ENCODE measurements around the gene LYZL6. TPM values are rescaled to one million over a fixed set of nuclear protein-coding genes. Genes with fewer than 3 reads are reported as not detected.

Gene LYZL6
- total RNA-seq, 1 donor from 2014 or later = not detected

DNA sequence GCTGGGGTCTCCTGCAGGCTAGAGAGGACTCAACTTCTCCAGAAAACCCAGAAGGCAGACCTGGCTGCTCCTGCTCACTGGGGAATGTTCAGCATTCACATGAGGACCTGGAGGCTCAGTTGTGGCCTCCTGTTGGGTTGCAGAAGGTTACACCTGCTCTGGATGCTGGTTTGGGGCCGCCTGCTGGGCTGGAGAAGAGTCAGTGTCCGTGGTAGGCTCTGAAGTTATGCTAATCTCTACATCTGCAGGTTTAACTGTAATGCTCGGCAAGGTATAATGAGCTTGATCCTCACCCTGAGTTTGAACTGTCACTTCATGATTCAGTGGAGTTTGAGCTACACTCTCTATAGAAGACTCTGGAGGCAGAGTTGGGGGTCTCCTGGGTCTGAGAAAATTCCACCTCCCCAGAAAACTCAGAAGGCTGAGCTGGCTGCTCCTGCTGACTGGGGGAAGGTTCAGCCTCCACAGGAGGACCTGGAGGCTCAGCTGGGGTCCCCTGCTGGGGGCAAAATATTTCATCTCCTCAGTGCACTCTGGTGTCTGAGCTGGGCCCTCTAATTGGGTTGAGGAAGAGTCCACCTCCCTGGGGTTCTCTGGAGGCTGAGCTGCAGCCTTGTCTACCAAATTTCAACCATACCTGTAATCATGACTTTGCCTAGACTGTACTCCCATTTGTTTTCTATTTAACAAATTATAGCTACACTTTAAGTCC is 36.4 kb downstream of the LYZL6 start:
- Mint-ChIP-seq H3K4me3 (no peak overlapping the region), H3K4me1 (no peaks in the 10 kb centered on the region), H3K27ac (ENCODE audit: unreplicated experiment) (no peak overlapping the region), H3K9me3 (peaks cover 14% of the 10 kb centered on the region), H3K27me3 (ENCODE audit: low read depth) (peaks cover 3% of the 10 kb centered on the region), H3K36me3 (ENCODE audit: low read depth) (no peaks in the 10 kb centered on the region)
- DNase-seq (ENCODE audit: low read depth, low spot score) = no peak
- TF ChIP-seq, protein P1, sequence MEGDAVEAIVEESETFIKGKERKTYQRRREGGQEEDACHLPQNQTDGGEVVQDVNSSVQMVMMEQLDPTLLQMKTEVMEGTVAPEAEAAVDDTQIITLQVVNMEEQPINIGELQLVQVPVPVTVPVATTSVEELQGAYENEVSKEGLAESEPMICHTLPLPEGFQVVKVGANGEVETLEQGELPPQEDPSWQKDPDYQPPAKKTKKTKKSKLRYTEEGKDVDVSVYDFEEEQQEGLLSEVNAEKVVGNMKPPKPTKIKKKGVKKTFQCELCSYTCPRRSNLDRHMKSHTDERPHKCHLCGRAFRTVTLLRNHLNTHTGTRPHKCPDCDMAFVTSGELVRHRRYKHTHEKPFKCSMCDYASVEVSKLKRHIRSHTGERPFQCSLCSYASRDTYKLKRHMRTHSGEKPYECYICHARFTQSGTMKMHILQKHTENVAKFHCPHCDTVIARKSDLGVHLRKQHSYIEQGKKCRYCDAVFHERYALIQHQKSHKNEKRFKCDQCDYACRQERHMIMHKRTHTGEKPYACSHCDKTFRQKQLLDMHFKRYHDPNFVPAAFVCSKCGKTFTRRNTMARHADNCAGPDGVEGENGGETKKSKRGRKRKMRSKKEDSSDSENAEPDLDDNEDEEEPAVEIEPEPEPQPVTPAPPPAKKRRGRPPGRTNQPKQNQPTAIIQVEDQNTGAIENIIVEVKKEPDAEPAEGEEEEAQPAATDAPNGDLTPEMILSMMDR (conservative IDR thresholded peaks at IDR 0.05) = no peak

DNA sequence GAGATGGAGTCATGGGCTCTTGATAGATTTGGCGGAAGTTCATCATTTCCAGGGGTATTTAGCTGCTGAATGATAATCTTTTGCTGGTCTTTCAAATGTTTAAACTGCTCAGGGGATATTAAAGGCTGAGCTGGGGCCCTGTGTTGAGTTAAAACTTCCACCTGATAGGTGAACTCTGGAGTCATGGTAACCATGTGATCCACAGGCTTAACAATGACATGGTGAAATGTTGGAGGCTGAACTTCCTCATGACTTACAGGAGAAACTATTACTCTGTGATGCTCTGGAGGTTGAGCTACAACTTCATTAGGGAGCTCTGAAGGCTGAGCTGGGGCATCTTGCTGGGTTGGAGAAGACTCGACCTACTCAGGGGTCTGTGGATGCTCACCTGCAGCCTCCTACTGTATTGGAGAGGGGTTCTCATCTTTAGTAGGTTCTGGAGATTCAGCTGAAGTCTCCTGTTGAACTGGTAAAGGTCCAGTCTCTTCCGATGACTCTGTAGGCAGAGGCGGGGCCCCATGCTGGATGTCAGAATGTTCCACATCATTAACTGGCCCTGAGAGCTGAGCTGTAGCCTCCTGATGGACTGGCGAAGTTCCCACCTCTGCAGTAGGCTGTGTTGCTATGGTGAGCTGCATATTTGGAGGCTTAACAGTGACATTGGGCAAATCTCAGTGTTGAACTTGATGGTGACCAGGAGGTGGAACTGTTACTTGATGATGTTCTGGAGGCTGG is 37.2 kb downstream of the LYZL6 start:
- Mint-ChIP-seq H3K36me3 (ENCODE audit: low read depth) (no peaks in the 10 kb centered on the region), H3K27ac (ENCODE audit: unreplicated experiment) (no peak overlapping the region), H3K4me1 (no peaks in the 10 kb centered on the region), H3K4me3 (no peak overlapping the region), H3K27me3 (ENCODE audit: low read depth) (peaks cover 3% of the 10 kb centered on the region), H3K9me3 (peaks cover 12% of the 10 kb centered on the region)
- DNase-seq (ENCODE audit: low read depth, low spot score) = no peak
- TF ChIP-seq, protein P1 (conservative IDR thresholded peaks at IDR 0.05) = no peak

DNA sequence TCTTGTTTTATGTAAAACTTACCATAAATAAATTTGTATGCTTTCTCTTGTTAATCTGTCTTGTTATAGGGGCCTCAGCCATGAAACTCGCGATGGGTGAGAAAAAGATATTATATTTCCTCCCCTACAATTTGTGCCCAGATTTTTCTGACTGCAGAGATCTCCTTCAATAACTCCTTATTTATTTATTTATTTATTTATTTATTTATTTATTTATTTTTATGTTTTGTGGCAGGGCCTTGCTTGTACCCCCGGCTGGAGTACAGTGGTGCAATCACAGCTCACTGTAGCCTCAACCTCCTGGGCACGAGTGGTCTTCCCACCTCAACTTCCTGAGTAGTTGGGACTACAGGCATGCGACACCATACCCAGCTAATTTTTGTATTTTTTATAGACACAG is 40.1 kb downstream of the LYZL6 start:
- no peak for DNase-seq (ENCODE audit: low read depth, low spot score)
- no peak overlapping the region for H3K27ac Mint-ChIP-seq (ENCODE audit: unreplicated experiment)
- no peak overlapping the region for H3K4me3 Mint-ChIP-seq
- no peaks in the 10 kb centered on the region for H3K36me3 Mint-ChIP-seq (ENCODE audit: low read depth)
- peaks cover 3% of the 10 kb centered on the region for H3K9me3 Mint-ChIP-seq
- TF ChIP-seq, protein P1 (conservative IDR thresholded peaks at IDR 0.05) = no peak
- H3K27me3 Mint-ChIP-seq (ENCODE audit: low read depth) = peaks cover 3% of the 10 kb centered on the region
- no peaks in the 10 kb centered on the region for H3K4me1 Mint-ChIP-seq

DNA sequence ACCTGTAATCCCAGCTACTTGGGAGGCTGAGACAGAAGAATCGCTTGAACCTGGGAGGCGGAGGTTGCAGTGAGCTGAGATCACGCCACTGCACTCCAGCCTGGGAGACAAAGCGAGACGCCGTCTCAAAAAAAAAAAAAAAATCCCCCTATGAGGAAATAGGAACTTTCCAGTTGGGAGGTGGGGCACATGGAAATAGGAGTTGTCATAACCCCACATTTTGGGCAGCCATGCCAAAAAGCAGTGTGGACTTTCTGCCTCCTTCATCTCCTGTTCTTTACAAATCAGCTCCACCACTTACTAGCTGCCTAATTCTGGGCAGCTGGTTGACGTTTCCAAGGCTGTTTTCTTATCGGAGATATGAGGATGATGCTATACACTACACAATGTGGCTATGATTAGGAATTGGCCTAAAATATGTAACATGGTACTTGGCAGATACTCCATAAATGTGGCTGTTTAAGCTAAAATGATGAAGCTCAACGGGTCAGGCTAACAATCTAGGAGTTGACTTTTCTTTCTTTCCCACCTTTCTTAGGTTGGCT is 41.8 kb downstream of the LYZL6 start:
- H3K4me1 Mint-ChIP-seq = no peaks in the 10 kb centered on the region
- H3K27me3 Mint-ChIP-seq (ENCODE audit: low read depth) = peaks cover 3% of the 10 kb centered on the region
- no peak overlapping the region for H3K27ac Mint-ChIP-seq (ENCODE audit: unreplicated experiment)
- DNase-seq (ENCODE audit: low read depth, low spot score) = no peak
- no peak overlapping the region for H3K4me3 Mint-ChIP-seq
- TF ChIP-seq, protein P1 (conservative IDR thresholded peaks at IDR 0.05) = no peak
- peaks cover 3% of the 10 kb centered on the region for H3K9me3 Mint-ChIP-seq
- no peaks in the 10 kb centered on the region for H3K36me3 Mint-ChIP-seq (ENCODE audit: low read depth)

DNA sequence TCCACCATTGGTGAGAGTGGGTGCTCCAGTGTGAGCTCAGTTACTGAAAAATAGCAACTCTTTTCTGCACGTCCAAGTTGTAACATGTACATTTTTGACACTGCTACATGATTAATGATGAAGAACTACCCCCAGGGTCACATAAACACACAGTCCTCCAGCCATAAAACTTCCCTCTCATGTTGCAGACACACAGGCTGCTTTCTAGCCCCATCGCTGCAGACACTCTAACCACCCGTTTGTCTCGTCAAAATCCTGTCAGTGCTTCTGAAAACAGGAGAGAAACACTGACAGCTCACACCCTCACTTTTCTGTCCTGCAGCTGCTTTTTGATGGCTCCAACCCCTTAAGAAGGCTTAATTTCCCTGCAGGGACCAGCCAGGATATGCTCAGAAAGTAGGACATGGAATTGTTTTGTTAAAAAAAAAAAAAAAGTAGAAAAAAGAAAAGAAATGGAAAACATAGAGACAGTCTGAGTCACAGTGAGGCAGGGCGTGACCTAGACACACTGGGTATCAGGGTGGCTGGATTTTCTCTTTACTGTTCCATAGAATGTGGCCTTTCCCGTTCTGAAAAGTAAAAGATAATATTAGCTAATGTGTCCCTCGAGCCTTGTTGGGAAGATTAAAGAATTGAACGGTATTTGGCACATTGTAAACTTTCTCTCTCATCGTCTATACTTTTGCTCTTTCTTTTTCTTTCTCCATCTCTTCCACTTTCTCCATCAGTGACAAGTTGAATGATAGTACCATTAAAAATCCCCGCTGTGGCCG is 42.6 kb downstream of the LYZL6 start:
- Mint-ChIP-seq H3K9me3 (peaks cover 3% of the 10 kb centered on the region), H3K27ac (ENCODE audit: unreplicated experiment) (no peak overlapping the region), H3K27me3 (ENCODE audit: low read depth) (peaks cover under 1% of the 10 kb centered on the region), H3K4me1 (no peaks in the 10 kb centered on the region), H3K36me3 (ENCODE audit: low read depth) (no peaks in the 10 kb centered on the region), H3K4me3 (no peak overlapping the region)
- no peak for DNase-seq (ENCODE audit: low read depth, low spot score)
- TF ChIP-seq, protein P1 (conservative IDR thresholded peaks at IDR 0.05) = no peak
